Kidney (tissue), 14 donors: Measurements from ENCODE around the gene EIF3K. TPM values are rescaled to one million over a fixed set of nuclear protein-coding genes. Genes with fewer than 3 reads are reported as not detected.

Experiments used
- DNase-seq, 5 donors: peaks; one replicate each; pipeline ENCODE4 v3.0.0-alpha.2; 2013 to 2020
- FAIRE-seq: peaks from 2 replicates; lab custom pipeline; 2012; peaks lifted over from hg19 to GRCh38; lab: Jason Lieb, UNC
- H3K27ac ChIP-seq, 2 donors: one replicate each; pipeline ENCODE4 v1.7.0; 2013; ENCODE audit warnings: low read depth in 2 of 2, low read length in 2 of 2, inconsistent platforms in 1 of 2
- H3K27me3 ChIP-seq: one replicate; pipeline ENCODE4 v1.7.1; 2013; ENCODE audit warnings: low read length, inconsistent platforms; ENCODE audit not compliant: control insufficient read depth, insufficient read depth
- H3K36me3 ChIP-seq, 3 donors: one replicate each; pipeline versions ENCODE4 v1.7.0 to v1.7.1; 2013; ENCODE audit warnings: low read length in 3 of 3, control low read depth in 1 of 3, inconsistent platforms in 1 of 3; ENCODE audit not compliant: insufficient read depth in 3 of 3, control insufficient read depth in 2 of 3
- H3K4me1 ChIP-seq, 3 donors: one replicate each; pipeline versions ENCODE4 v1.7.0 to v1.7.1; 2013; ENCODE audit warnings: low read length in 3 of 3, inconsistent platforms in 1 of 3, low read depth in 1 of 3; ENCODE audit not compliant: control insufficient read depth in 2 of 3, insufficient read depth in 2 of 3
- H3K4me3 ChIP-seq, 3 donors: one replicate each; pipeline versions ENCODE4 v1.7.0 to v1.8.1; 2013; ENCODE audit warnings: low read length in 3 of 3, control low read depth in 1 of 3, inconsistent platforms in 1 of 3
- H3K9ac ChIP-seq, 3 donors: one replicate each; pipeline versions ENCODE4 v1.7.0 to v1.7.1; 2013; ENCODE audit warnings: low read length in 3 of 3, control low read depth in 1 of 3, inconsistent platforms in 1 of 3
- H3K9me3 ChIP-seq, 3 donors: one replicate each; pipeline versions ENCODE4 v1.7.0 to v1.7.1; 2013; ENCODE audit warnings: low read length in 3 of 3, control low read depth in 1 of 3, inconsistent platforms in 1 of 3; ENCODE audit not compliant: control insufficient read depth in 2 of 3, insufficient read depth in 1 of 3
- intact Hi-C: fragments of 100-400 bp; cut with DNase I; formaldehyde crosslinking; loops from one replicate; pipeline ENCODE4 v1.11.1; 2022
- polyA plus RNA-seq: library from polyadenylated mRNA; stranded (reverse); fragments of 350-450 nt; fragmentation: Illumina TruSeq; extraction: RNeasy Lipid Tissue Mini Kit (QIAGEN cat#74804); gene quantifications from one replicate; pipeline ENCODE4 v1.2.3, GENCODE V29; 2014; ENCODE audit warnings: low read depth, low replicate concordance; ENCODE audit not compliant: insufficient read depth
- total RNA-seq: library from RNA; stranded (reverse); fragmentation: NEBNext Ultra II Directional; extraction: Animal tissue kit (Norgen Biotek cat#: 25700); gene quantifications from one replicate; pipeline ENCODE4 v1.2.1, GENCODE V29; 2021
- TF ChIP-seq, protein P1 (sequence below): IDR thresholded peaks from 3 replicates; pipeline ENCODE4 v1.5.1; 2012; ENCODE audit warnings: mild to moderate bottlenecking, moderate library complexity, borderline replicate concordance; ENCODE audit not compliant: insufficient read depth; ENCODE audit errors: extremely low read depth
- donor health status: control.
- donor health status: control.
- donor health status: control.
- donor health status: control.
- donor health status: control.
- donor health status: DM: yes; HTN: yes; CAD: no.
- donor health status: Normal renal cell carcinoma (clear cell type).

EIF3K gene
- total and polyA plus RNA-seq, 2 donors from 2014 or later: 259 to 723 TPM

- H3K4me3 ChIP-seq: peak overlapping the region in 2 of 3 donors; percentile 44 to 99
- FAIRE-seq (no peak), DNase-seq (peak in 1 of 5 donors; percentile 15)
- TF ChIP-seq, protein P1, sequence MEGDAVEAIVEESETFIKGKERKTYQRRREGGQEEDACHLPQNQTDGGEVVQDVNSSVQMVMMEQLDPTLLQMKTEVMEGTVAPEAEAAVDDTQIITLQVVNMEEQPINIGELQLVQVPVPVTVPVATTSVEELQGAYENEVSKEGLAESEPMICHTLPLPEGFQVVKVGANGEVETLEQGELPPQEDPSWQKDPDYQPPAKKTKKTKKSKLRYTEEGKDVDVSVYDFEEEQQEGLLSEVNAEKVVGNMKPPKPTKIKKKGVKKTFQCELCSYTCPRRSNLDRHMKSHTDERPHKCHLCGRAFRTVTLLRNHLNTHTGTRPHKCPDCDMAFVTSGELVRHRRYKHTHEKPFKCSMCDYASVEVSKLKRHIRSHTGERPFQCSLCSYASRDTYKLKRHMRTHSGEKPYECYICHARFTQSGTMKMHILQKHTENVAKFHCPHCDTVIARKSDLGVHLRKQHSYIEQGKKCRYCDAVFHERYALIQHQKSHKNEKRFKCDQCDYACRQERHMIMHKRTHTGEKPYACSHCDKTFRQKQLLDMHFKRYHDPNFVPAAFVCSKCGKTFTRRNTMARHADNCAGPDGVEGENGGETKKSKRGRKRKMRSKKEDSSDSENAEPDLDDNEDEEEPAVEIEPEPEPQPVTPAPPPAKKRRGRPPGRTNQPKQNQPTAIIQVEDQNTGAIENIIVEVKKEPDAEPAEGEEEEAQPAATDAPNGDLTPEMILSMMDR: no peak
- intact Hi-C loops: no loop called here
- peak overlapping the region; percentile 96 to 99 for H3K27ac ChIP-seq
- no peaks in the 10 kb centered on the region for H3K27me3 ChIP-seq
- peak overlapping the region in 1 of 3 donors; percentile 100 for H3K9ac ChIP-seq
- peaks cover 12 to 47% (median 40%) of the 10 kb centered on the region in 3 donors for H3K4me1 ChIP-seq
- H3K9me3 ChIP-seq: no peaks in the 10 kb centered on the region
- peaks cover 0 to 3% (median 0%) of the 10 kb centered on the region in 3 donors for H3K36me3 ChIP-seq
These were observed 32.1 kb downstream of the EIF3K start for GRCh38 chr19:38650911-38651584.

- Histone ChIP-seq H3K27me3 (no peaks in the 10 kb centered on the region), H3K4me3 (peak overlapping the region in 2 of 3 donors; percentile 11 to 49), H3K27ac (peak overlapping the region; percentile 96 to 99), H3K36me3 (peaks cover 0 to 6% (median 3%) of the 10 kb centered on the region in 3 donors), H3K9me3 (no peaks in the 10 kb centered on the region), H3K9ac (peak overlapping the region; percentile 7 to 15 (median 9)), H3K4me1 (peaks cover 19 to 64% (median 50%) of the 10 kb centered on the region in 3 donors)
- DNase-seq (peak in 2 of 5 donors; percentile 24 to 59), FAIRE-seq (no peak)
- TF ChIP-seq, protein P1: no peak
- intact Hi-C loops: no loop called here
These were observed 34.1 kb downstream of the EIF3K start for GRCh38 chr19:38653028-38653571.

GRCh38 chr19:38654628-38655055 lies 35.7 kb downstream of the EIF3K start:
- no peak for FAIRE-seq
- Histone ChIP-seq H3K9ac (peak overlapping the region in 1 of 3 donors; percentile 14), H3K9me3 (no peaks in the 10 kb centered on the region), H3K27ac (peak overlapping the region; percentile 96 to 99), H3K36me3 (peaks cover 0 to 5% (median 3%) of the 10 kb centered on the region in 3 donors), H3K4me1 (peaks cover 22 to 69% (median 64%) of the 10 kb centered on the region in 3 donors), H3K27me3 (no peaks in the 10 kb centered on the region), H3K4me3 (peak overlapping the region in 1 of 3 donors; percentile 17)
- TF ChIP-seq, protein P1: no peak
- intact Hi-C loops: no loop called here
- peak in 2 of 5 donors; percentile 63 to 86 for DNase-seq
